ENCODE results near the gene TRMT13.

DNA sequence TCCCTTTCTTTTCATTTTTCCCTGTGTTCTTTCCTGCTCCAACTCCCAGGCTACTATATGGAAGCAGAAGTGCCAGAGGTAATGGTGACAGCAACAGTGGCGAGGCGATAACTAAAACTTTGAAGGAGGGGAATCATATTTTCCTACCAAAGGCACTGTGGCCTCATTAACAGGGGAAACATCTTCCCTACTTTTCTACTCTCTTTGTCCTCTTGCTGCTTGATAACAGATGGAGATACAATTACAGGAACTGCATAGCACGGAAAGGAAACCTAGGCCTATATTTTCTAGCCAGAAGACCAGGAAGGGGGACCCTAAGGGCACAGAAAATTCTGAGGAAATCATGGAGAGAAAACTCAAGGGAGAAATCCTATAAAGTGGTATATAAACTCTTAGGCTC is 42.5 kb upstream of the TRMT13 start:
- TF ChIP-seq POLR2AphosphoS5 (IDR thresholded peaks at IDR 0.05; ENCODE audit: borderline replicate concordance, low read depth, low read length) (no peak), EZH2 (IDR thresholded peaks at IDR 0.05) (no peak), FOXP2 (optimal IDR thresholded peaks at IDR 0.05; ENCODE audit: control extremely low read depth, extremely low read length, insufficient read depth) (no peak)
